Measurements from ENCODE around the gene DUOX2. TPM values are rescaled to one million over a fixed set of nuclear protein-coding genes. Genes with fewer than 3 reads are reported as not detected.

Gene DUOX2
- total RNA-seq, 2 donors from 2014 or later, result 0.11 to 0.13 TPM

DNA sequence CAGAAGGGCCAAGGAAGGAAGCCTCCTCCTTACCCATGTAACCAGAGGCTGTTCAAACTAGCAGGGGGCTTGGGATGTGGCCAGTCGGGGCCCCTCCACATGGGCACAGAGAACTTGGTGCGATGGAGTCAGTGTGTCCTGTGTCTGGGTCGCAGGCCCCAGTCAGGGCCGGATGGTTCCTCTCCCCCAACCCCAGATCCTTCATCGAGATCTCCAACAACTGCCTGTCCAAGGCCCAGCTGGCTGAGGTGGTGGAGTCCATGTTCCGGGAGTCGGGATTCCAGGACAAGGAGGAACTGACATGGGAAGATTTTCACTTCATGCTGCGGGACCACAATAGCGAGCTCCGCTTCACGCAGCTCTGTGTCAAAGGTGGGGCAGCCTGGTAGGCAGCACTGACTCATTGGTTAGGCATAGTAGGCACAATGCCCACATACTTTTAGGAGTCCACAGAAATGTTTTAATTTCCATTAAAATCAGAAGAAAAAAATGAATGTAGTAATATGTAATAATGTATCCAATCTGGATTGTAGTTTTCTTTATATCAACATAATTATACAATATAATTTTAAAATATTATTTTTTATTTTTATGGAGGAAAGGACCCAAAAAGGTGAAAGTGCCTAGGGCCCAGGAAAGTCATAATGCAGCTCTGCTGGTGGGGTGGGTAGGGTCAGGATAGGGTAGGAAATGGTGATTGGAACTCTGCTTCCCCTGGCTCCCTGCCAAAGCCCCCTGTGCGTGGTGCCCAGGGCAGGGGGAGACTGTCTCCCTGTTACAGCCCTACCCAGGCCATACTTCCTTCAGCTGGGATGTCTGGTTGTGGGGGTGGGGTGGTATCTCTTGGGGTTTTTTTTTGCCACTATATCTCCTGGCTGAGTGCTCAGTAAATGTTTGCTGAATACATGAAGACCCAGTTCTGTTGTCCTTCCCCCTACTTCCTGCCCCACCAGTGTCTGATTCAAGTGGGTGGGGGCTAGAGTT lies 34.4 kb upstream of the DUOX2 start:
- Histone ChIP-seq H3K27me3 (ENCODE audit: control insufficient read depth, insufficient read depth, low read length, poor library complexity, severe bottlenecking) (no peaks in the 10 kb centered on the region), H3K4me1 (ENCODE audit: control insufficient read depth, insufficient read depth, low read length) (peaks cover 2% of the 10 kb centered on the region), H3K4me3 (ENCODE audit: low read length) (no peak overlapping the region), H3K27ac (ENCODE audit: low read depth, low read length) (no peak overlapping the region), H3K9ac (ENCODE audit: extremely low read depth, low read length, poor library complexity, severe bottlenecking) (no peak overlapping the region), H3K9me3 (ENCODE audit: control insufficient read depth, low read length) (no peaks in the 10 kb centered on the region), H3K36me3 (ENCODE audit: control insufficient read depth, insufficient read depth, low read length) (no peaks in the 10 kb centered on the region)
- DNase-seq, result no peak
- WGBS, 2 experiments (ENCODE audit: insufficient coverage in 1 of 2, insufficient read length in 1 of 2), result 95 to 98% methylated on average over 7 to 12 of the region's 12 CpGs
- Mint-ChIP-seq H3K27me3 (ENCODE audit: insufficient read depth) (peaks cover 31% of the 10 kb centered on the region), H3K4me1 (peaks cover 7% of the 10 kb centered on the region), H3K9me3 (no peaks in the 10 kb centered on the region), H3K36me3 (ENCODE audit: low read depth) (peaks cover 3% of the 10 kb centered on the region), H3K4me3 (no peak overlapping the region), H3K27ac (no peak overlapping the region)
- no peak for TF ChIP-seq CTCF (conservative IDR thresholded peaks at IDR 0.05)

DNA sequence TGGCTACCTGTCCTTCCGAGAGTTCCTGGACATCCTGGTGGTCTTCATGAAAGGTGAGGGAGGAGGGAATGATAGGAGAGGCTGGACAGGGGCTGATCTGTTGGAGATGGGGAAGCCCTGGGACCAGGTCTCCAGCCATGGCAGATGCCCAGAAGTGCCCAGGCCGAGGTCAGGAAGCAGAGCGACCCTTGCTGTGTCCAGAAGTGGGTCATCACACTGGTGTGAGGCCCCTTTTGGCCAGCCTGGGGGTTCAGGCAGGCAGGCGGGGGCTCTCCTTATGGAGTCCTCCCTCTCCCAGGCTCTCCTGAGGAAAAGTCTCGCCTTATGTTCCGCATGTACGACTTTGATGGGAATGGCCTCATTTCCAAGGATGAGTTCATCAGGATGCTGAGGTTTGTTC lies 33.6 kb upstream of the DUOX2 start:
- WGBS, 2 experiments (ENCODE audit: insufficient coverage in 1 of 2, insufficient read length in 1 of 2), result 90 to 91% methylated on average over 4 to 7 of the region's 7 CpGs
- DNase-seq, result no peak
- Mint-ChIP-seq H3K27ac (no peak overlapping the region), H3K4me1 (peaks cover 7% of the 10 kb centered on the region), H3K27me3 (ENCODE audit: insufficient read depth) (peaks cover 31% of the 10 kb centered on the region), H3K4me3 (no peak overlapping the region), H3K9me3 (no peaks in the 10 kb centered on the region), H3K36me3 (ENCODE audit: low read depth) (peaks cover 3% of the 10 kb centered on the region)
- H3K4me1 ChIP-seq (ENCODE audit: control insufficient read depth, insufficient read depth, low read length), result peaks cover 2% of the 10 kb centered on the region
- TF ChIP-seq CTCF (conservative IDR thresholded peaks at IDR 0.05), result no peak
- no peaks in the 10 kb centered on the region for H3K36me3 ChIP-seq (ENCODE audit: control insufficient read depth, insufficient read depth, low read length)
- H3K4me3 ChIP-seq (ENCODE audit: low read length), result no peak overlapping the region
- no peaks in the 10 kb centered on the region for H3K9me3 ChIP-seq (ENCODE audit: control insufficient read depth, low read length)
- H3K27ac ChIP-seq (ENCODE audit: low read depth, low read length), result no peak overlapping the region
- no peak overlapping the region for H3K9ac ChIP-seq (ENCODE audit: extremely low read depth, low read length, poor library complexity, severe bottlenecking)
- no peaks in the 10 kb centered on the region for H3K27me3 ChIP-seq (ENCODE audit: control insufficient read depth, insufficient read depth, low read length, poor library complexity, severe bottlenecking)

DNA sequence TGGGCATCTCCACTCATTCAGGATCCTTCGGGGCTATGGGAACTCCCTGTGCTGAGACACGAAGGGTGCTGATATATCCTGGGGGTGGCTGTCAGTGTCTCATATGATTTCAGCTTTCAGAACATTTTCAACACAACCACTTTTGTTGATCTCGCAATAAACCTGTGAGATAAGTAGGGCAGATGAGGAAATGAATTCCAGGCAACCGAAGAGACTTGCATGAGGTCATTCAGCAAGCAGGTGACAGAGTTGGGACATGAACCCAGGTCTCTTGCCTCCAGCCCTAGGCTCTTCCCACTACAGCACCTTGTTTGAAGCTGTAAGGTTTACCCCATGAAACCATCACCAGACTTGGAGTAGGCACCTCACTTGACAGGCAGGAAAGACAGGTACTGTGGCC lies 32.4 kb upstream of the DUOX2 start:
- Histone ChIP-seq H3K27ac (ENCODE audit: low read depth, low read length) (no peak overlapping the region), H3K4me1 (ENCODE audit: control insufficient read depth, insufficient read depth, low read length) (peaks cover 2% of the 10 kb centered on the region), H3K27me3 (ENCODE audit: control insufficient read depth, insufficient read depth, low read length, poor library complexity, severe bottlenecking) (no peaks in the 10 kb centered on the region), H3K36me3 (ENCODE audit: control insufficient read depth, insufficient read depth, low read length) (no peaks in the 10 kb centered on the region), H3K4me3 (ENCODE audit: low read length) (no peak overlapping the region), H3K9me3 (ENCODE audit: control insufficient read depth, low read length) (no peaks in the 10 kb centered on the region), H3K9ac (ENCODE audit: extremely low read depth, low read length, poor library complexity, severe bottlenecking) (no peak overlapping the region)
- Mint-ChIP-seq H3K9me3 (no peaks in the 10 kb centered on the region), H3K27me3 (ENCODE audit: insufficient read depth) (peaks cover 27% of the 10 kb centered on the region), H3K27ac (no peak overlapping the region), H3K4me1 (peaks cover 7% of the 10 kb centered on the region), H3K36me3 (ENCODE audit: low read depth) (no peaks in the 10 kb centered on the region), H3K4me3 (no peak overlapping the region)
- TF ChIP-seq CTCF (conservative IDR thresholded peaks at IDR 0.05), result no peak
- no peak for DNase-seq
- WGBS, 2 experiments (ENCODE audit: insufficient coverage in 1 of 2, insufficient read length in 1 of 2), result 92 to 98% methylated on average over 4 of the region's 4 CpGs
